Nephron (organoid): ENCODE results near the gene COL4A1.

Experiments used
- H3K27ac Mint-ChIP-seq, 3 experiments: 2 replicates each; pipeline ENCODE4 v1.8.0; 2020; ENCODE audit warnings: mixed read lengths in 3 of 3, mild to moderate bottlenecking in 2 of 3, moderate library complexity in 1 of 3
- H3K27me3 Mint-ChIP-seq: 2 replicates; pipeline ENCODE4 v1.8.0; 2021; ENCODE audit warnings: low read depth, mild to moderate bottlenecking, moderate library complexity, mixed read lengths
- H3K36me3 Mint-ChIP-seq: 2 replicates; pipeline ENCODE4 v1.8.0; 2020; ENCODE audit warnings: low read depth, mixed read lengths
- H3K4me1 Mint-ChIP-seq: 2 replicates; pipeline ENCODE4 v1.8.0; 2020; ENCODE audit warnings: mixed read lengths
- H3K4me3 Mint-ChIP-seq, 3 experiments: 2 replicates each; pipeline ENCODE4 v1.8.0; 2020; ENCODE audit warnings: mild to moderate bottlenecking in 3 of 3, mixed read lengths in 3 of 3, moderate library complexity in 2 of 3
- H3K9me3 Mint-ChIP-seq: 2 replicates; pipeline ENCODE4 v1.8.0; 2020; ENCODE audit warnings: mixed read lengths
- CTCF ChIP-seq, 3 experiments: fragments of 200-600 bp; sonication (generic); IDR thresholded peaks; one replicate each; pipeline ENCODE4 v1.5.0; 2021; ENCODE audit warnings: antibody characterized with exemption in 3 of 3; ENCODE audit not compliant: unreplicated experiment in 3 of 3

COL4A1 gene

GRCh38 chr13:110308656-110309359, 1.9 kb upstream of the COL4A1 start:
- peaks cover 15% of the 10 kb centered on the region for H3K36me3 Mint-ChIP-seq
- H3K4me3 Mint-ChIP-seq = peak overlapping the region; percentile 98 to 99 (median 98)
- no peak for TF ChIP-seq CTCF (IDR thresholded peaks at IDR 0.05; ENCODE audit: unreplicated experiment in 3 of 3)
- no peaks in the 10 kb centered on the region for H3K27me3 Mint-ChIP-seq
- no peaks in the 10 kb centered on the region for H3K9me3 Mint-ChIP-seq
- H3K4me1 Mint-ChIP-seq = peaks cover 56% of the 10 kb centered on the region
- peak overlapping the region; percentile 93 to 98 (median 97) for H3K27ac Mint-ChIP-seq

GRCh38 chr13:110307767-110308655, 1.1 kb upstream of the COL4A1 start:
- no peaks in the 10 kb centered on the region for H3K27me3 Mint-ChIP-seq
- peak overlapping the region; percentile 98 to 99 (median 98) for H3K4me3 Mint-ChIP-seq
- peaks cover 64% of the 10 kb centered on the region for H3K4me1 Mint-ChIP-seq

GRCh38 chr13:110306340-110306959, 507 bp downstream of the COL4A1 start:
- Mint-ChIP-seq H3K4me1 (peaks cover 66% of the 10 kb centered on the region), H3K36me3 (peaks cover 3% of the 10 kb centered on the region), H3K9me3 (no peaks in the 10 kb centered on the region), H3K27me3 (no peaks in the 10 kb centered on the region), H3K27ac (peak overlapping the region; percentile 77 to 89 (median 86)), H3K4me3 (peak overlapping the region; percentile 80 to 90 (median 86))
- TF ChIP-seq CTCF (IDR thresholded peaks at IDR 0.05; ENCODE audit: unreplicated experiment in 3 of 3) = no peak

More at GRCh38 chr13:110307767-110308655, 1.1 kb upstream of the COL4A1 start:
- Mint-ChIP-seq H3K9me3 (no peaks in the 10 kb centered on the region), H3K27ac (peak overlapping the region; percentile 93 to 98 (median 97)), H3K36me3 (peaks cover 13% of the 10 kb centered on the region)
- TF ChIP-seq CTCF (IDR thresholded peaks at IDR 0.05; ENCODE audit: unreplicated experiment in 3 of 3) = no peak

- TF ChIP-seq CTCF (IDR thresholded peaks at IDR 0.05; ENCODE audit: unreplicated experiment in 3 of 3) = no peak
- Mint-ChIP-seq H3K4me3 (peak overlapping the region; percentile 80 to 90 (median 86)), H3K27me3 (no peaks in the 10 kb centered on the region), H3K36me3 (peaks cover 3% of the 10 kb centered on the region), H3K9me3 (no peaks in the 10 kb centered on the region), H3K27ac (peak overlapping the region; percentile 77 to 89 (median 86)), H3K4me1 (peaks cover 67% of the 10 kb centered on the region)
Measured at GRCh38 chr13:110305949-110306339, 1.0 kb downstream of the COL4A1 start.

GRCh38 chr13:110305544-110305943, 1.4 kb downstream of the COL4A1 start:
- H3K4me1 Mint-ChIP-seq = peaks cover 67% of the 10 kb centered on the region
- TF ChIP-seq CTCF (IDR thresholded peaks at IDR 0.05; ENCODE audit: unreplicated experiment in 3 of 3) = no peak
- no peaks in the 10 kb centered on the region for H3K27me3 Mint-ChIP-seq
- peak overlapping the region; percentile 80 to 90 (median 86) for H3K4me3 Mint-ChIP-seq
- H3K9me3 Mint-ChIP-seq = no peaks in the 10 kb centered on the region
- H3K36me3 Mint-ChIP-seq = peaks cover 4% of the 10 kb centered on the region
- peak overlapping the region; percentile 77 to 89 (median 86) for H3K27ac Mint-ChIP-seq
